Smooth muscle cell (in vitro differentiated cells): ENCODE data around the gene PTMS. TPM values are rescaled to one million over a fixed set of nuclear protein-coding genes. Genes with fewer than 3 reads are reported as not detected.

Experiments used
- DNase-seq: peaks from one replicate; lab custom pipeline; 2025; ENCODE audit not compliant: unreplicated experiment; lab: John Stamatoyannopoulos, UW
- H2AFZ ChIP-seq: fragments of 200-600 bp; sonication (generic); 2 replicates; pipeline ENCODE4 v1.6.0; 2016; ENCODE audit warnings: antibody characterized with exemption, low read depth, mild to moderate bottlenecking
- H3F3A ChIP-seq: fragments of 200-600 bp; sonication (generic); 2 replicates; pipeline ENCODE4 v1.6.0; 2017; ENCODE audit warnings: antibody characterized with exemption, low read depth
- H3K27ac ChIP-seq: fragments of 200-600 bp; sonication (generic); 2 replicates; pipeline ENCODE4 v1.5.1; 2016; ENCODE audit warnings: low read depth, mild to moderate bottlenecking
- H3K27me3 ChIP-seq: fragments of 200-600 bp; sonication (generic); 2 replicates; pipeline ENCODE4 v1.6.1; 2016; ENCODE audit warnings: low read depth, mild to moderate bottlenecking
- H3K36me3 ChIP-seq: fragments of 200-600 bp; sonication (generic); 2 replicates; pipeline ENCODE4 v1.5.1; 2016; ENCODE audit warnings: low read depth
- H3K4me1 ChIP-seq: fragments of 200-600 bp; sonication (generic); 2 replicates; pipeline ENCODE4 v1.5.1; 2016; ENCODE audit warnings: low read depth
- H3K4me2 ChIP-seq: fragments of 200-600 bp; sonication (generic); 2 replicates; pipeline ENCODE4 v1.6.0; 2016; ENCODE audit warnings: mild to moderate bottlenecking
- H3K4me3 ChIP-seq: fragments of 200-600 bp; sonication (generic); 2 replicates; pipeline ENCODE4 v1.5.1; 2016; ENCODE audit warnings: mild to moderate bottlenecking
- H3K79me2 ChIP-seq: fragments of 200-600 bp; sonication (generic); 2 replicates; pipeline ENCODE4 v1.6.0; 2016; ENCODE audit warnings: low read depth, mild to moderate bottlenecking
- H3K9ac ChIP-seq: fragments of 200-600 bp; sonication (generic); 2 replicates; pipeline ENCODE4 v1.6.0; 2016; ENCODE audit warnings: low read depth
- H3K9me3 ChIP-seq: fragments of 200-600 bp; sonication (generic); replicated peaks from 2 replicates; pipeline ENCODE4 v1.5.1; 2016; ENCODE audit warnings: low read depth
- H4K20me1 ChIP-seq: fragments of 200-600 bp; sonication (generic); 2 replicates; pipeline ENCODE4 v1.6.0; 2016; ENCODE audit warnings: low read depth
- WGBS: methylation state at CpG from one replicate; pipeline ENCODE4 v1.1.7; 2016; ENCODE audit warnings: low lambda C conversion rate; 5-methylcytosine and 5-hydroxymethylcytosine counted together
- polyA plus RNA-seq: library from polyadenylated mRNA; unstranded; fragments of >200 nt; fragmentation: Nextera tagmentation; extraction: Ambion mirVana; gene quantifications from 2 replicates; pipeline ENCODE4 v1.2.1, GENCODE V29; 2016
- total RNA-seq: library from RNA; depleted of rRNA; stranded (reverse); fragments of >200 nt; gene quantifications from 2 replicates; pipeline ENCODE4 v1.2.3, GENCODE V29; 2014
- TF ChIP-seq, protein P1 (sequence below): fragments of 200-600 bp; sonication (generic); IDR thresholded peaks from 2 replicates; pipeline ENCODE4 v1.5.1; 2017; ENCODE audit warnings: borderline replicate concordance, mild to moderate bottlenecking, antibody characterized with exemption; ENCODE audit not compliant: insufficient read depth, poor library complexity, severe bottlenecking

Gene PTMS
- total and polyA plus RNA-seq, 2 experiments from 2014 or later, result 115 to 379 TPM

DNA sequence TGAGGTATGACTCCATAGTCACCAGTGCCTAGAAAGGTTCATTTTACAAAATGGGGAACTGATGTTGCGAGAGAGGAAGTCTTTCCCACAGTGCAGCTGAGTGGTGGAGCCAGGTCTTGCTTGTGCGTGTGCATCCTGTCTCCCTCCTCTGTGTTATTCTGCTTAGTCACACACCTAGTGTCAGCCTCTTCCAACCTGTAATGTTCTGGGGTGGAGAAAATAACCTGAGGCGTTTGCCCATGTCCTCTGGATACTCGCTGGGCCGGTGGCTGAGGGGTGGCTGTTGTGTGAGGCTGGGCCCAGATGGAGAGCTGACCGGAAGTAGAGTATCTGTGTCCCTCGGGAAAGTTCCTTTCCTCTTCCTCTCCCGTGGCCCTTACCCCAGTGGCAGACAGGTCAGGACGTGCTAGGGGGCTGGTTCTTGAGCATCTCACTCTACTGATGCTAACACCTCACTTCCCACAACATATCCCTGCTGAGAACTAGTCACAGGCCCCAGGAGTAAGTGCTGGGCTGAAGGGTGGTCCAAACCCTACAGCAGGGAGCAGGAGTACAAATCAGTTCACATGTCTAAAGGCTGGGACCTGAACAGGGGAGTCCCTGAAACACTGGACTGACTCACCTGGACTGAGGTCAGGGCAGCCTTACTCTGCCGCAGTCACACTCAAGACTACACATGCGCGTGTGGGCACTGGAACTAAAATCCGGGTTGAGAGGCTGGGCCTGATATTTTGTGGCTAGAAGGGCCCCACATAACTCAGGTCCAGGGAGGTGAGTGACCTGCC lies 20.2 kb upstream of the PTMS start:
- no peaks in the 10 kb centered on the region for H3K27me3 ChIP-seq
- TF ChIP-seq, protein P1, sequence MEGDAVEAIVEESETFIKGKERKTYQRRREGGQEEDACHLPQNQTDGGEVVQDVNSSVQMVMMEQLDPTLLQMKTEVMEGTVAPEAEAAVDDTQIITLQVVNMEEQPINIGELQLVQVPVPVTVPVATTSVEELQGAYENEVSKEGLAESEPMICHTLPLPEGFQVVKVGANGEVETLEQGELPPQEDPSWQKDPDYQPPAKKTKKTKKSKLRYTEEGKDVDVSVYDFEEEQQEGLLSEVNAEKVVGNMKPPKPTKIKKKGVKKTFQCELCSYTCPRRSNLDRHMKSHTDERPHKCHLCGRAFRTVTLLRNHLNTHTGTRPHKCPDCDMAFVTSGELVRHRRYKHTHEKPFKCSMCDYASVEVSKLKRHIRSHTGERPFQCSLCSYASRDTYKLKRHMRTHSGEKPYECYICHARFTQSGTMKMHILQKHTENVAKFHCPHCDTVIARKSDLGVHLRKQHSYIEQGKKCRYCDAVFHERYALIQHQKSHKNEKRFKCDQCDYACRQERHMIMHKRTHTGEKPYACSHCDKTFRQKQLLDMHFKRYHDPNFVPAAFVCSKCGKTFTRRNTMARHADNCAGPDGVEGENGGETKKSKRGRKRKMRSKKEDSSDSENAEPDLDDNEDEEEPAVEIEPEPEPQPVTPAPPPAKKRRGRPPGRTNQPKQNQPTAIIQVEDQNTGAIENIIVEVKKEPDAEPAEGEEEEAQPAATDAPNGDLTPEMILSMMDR, result no peak

DNA sequence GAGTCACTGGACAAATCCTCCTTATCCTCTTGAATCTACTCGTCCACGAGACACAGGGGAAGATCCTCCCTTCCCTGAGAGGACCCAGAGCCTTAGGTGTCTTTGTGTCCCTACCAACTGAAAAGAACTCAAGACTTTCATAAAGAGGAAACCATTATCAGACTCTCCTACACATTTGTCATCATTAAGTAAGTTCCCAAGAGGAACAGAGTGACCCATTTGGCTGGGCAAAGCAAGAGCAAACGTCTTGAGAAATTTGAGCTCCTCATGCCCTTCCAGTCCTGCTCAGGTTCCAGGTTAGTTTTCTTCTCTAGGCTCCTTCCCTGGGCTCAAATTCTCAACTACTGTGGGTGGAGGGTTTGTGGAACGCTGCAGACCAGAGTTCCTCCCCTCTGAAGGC lies 18.9 kb upstream of the PTMS start:
- H3K27ac ChIP-seq, result no peak overlapping the region
- no peaks in the 10 kb centered on the region for H3K4me1 ChIP-seq
- H3K4me3 ChIP-seq, result no peak overlapping the region
- no peak overlapping the region for H3K9ac ChIP-seq
- H3K4me2 ChIP-seq, result no peak overlapping the region
- H2AFZ ChIP-seq, result no peak overlapping the region
- H3K79me2 ChIP-seq, result peaks cover 20% of the 10 kb centered on the region
- peaks cover 28% of the 10 kb centered on the region for H4K20me1 ChIP-seq
- no peak for DNase-seq
- peaks cover 9% of the 10 kb centered on the region for H3F3A ChIP-seq
- peaks cover 9% of the 10 kb centered on the region for H3K36me3 ChIP-seq
- H3K9me3 ChIP-seq, result no peaks in the 10 kb centered on the region
- no peaks in the 10 kb centered on the region for H3K27me3 ChIP-seq
- TF ChIP-seq, protein P1, result no peak
- 82% methylated on average over 4 of the region's 4 CpGs for WGBS

More for the DNA sequence above, 20.2 kb upstream of the PTMS start:
- Histone ChIP-seq H3K27ac (peak overlapping the region; percentile 52), H4K20me1 (peaks cover 16% of the 10 kb centered on the region), H3K4me2 (no peak overlapping the region), H3K79me2 (peaks cover 7% of the 10 kb centered on the region), H3K4me3 (no peak overlapping the region), H3K4me1 (no peaks in the 10 kb centered on the region), H3K36me3 (peaks cover 9% of the 10 kb centered on the region), H3K9ac (no peak overlapping the region), H3F3A (peaks cover 9% of the 10 kb centered on the region), H3K9me3 (no peaks in the 10 kb centered on the region), H2AFZ (no peak overlapping the region)
- WGBS, result 80% methylated on average over 12 of the region's 13 CpGs
- no peak for DNase-seq

DNA sequence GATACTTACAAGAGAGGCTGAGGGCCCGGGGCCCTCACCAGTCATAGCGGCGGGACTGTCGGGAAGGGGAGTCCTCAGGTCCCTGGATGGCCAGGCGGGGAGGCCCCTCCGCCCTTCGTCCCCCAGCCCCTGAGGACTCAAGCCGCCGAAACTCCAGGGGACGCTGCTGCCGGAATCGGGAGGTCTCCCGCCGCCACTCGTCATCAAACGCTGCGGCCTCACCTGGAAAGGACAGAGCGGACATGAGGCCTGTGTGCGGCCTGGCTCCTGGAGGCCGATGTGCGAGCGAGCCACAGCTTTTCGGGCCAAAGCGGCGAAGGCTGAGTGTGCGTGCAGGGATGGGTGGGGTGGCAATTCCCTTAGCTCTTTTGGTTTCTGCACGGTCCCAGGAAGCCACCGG lies 17.4 kb upstream of the PTMS start:
- Histone ChIP-seq H2AFZ (no peak overlapping the region), H3K9ac (no peak overlapping the region), H3F3A (peaks cover 9% of the 10 kb centered on the region), H3K4me1 (peaks cover under 1% of the 10 kb centered on the region), H4K20me1 (peaks cover 30% of the 10 kb centered on the region), H3K79me2 (peaks cover 26% of the 10 kb centered on the region), H3K9me3 (no peaks in the 10 kb centered on the region), H3K4me2 (no peak overlapping the region), H3K27me3 (no peaks in the 10 kb centered on the region), H3K27ac (no peak overlapping the region), H3K4me3 (no peak overlapping the region), H3K36me3 (peaks cover 9% of the 10 kb centered on the region)
- TF ChIP-seq, protein P1, result no peak
- 98% methylated on average over 28 of the region's 28 CpGs for WGBS
- no peak for DNase-seq

DNA sequence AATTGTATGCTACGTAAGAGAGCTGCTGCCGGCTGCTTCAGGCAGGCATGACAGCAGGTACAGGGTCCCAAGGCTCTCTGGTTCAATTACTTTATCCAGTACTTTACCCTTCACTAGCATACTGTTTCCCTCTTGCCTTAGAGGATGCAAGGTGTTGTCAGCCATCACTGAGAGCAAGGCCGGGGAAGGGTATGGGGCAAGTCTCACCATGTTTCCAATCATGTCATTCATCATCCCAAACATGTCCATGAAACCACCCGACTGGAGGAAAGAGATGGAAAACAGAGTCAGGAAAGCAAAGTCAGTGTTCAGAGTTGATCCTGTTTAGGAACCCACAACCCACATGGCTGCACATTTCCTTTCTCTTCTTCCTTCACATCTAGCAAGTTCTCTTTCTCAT lies 15.7 kb upstream of the PTMS start:
- TF ChIP-seq, protein P1, result no peak
- Histone ChIP-seq H3K27me3 (no peaks in the 10 kb centered on the region), H3K79me2 (peaks cover 26% of the 10 kb centered on the region), H3K36me3 (peaks cover 9% of the 10 kb centered on the region), H3K4me1 (peaks cover 6% of the 10 kb centered on the region), H3K27ac (no peak overlapping the region), H3K4me2 (no peak overlapping the region), H3K9ac (no peak overlapping the region), H3K4me3 (no peak overlapping the region), H3K9me3 (no peaks in the 10 kb centered on the region), H2AFZ (no peak overlapping the region), H4K20me1 (peaks cover 30% of the 10 kb centered on the region), H3F3A (peaks cover 6% of the 10 kb centered on the region)
- 91% methylated on average over 4 of the region's 4 CpGs for WGBS
- no peak for DNase-seq
